SK-N-SH (cell line): Measurements from ENCODE around the gene DAB2IP. TPM values are rescaled to one million over a fixed set of nuclear protein-coding genes. Genes with fewer than 3 reads are reported as not detected.
A peak's percentile ranks its signal among the peaks of the same experiment; 100 is the strongest.

ENCODE experiments used
- CTCF ChIA-PET: fragments of 300-600, 350-600 bp; formaldehyde crosslinking; extraction: SDS; loops from one replicate; lab custom pipeline; 2021; lab: Yijun Ruan, JAX
- POLR2A ChIA-PET: fragments of 350-600 bp; sonication (Branson Sonifier 250); formaldehyde crosslinking; extraction: SDS; loops from one replicate; lab custom pipeline; 2020; ENCODE audit warnings: antibody characterized with exemption, inconsistent platforms; lab: Yijun Ruan, JAX
- DNase-seq: peaks from one replicate; pipeline ENCODE4 v3.0.0; 2012
- H2AFZ ChIP-seq: fragments of 200-600 bp; sonication (generic); 2 replicates; pipeline ENCODE4 v1.8.1; 2016; ENCODE audit warnings: antibody characterized with exemption, mild to moderate bottlenecking, low read depth
- H3F3A ChIP-seq: fragments of 200-600 bp; sonication (generic); replicated peaks from 2 replicates; pipeline ENCODE3; 2016; ENCODE audit warnings: antibody characterized with exemption, mild to moderate bottlenecking; ENCODE audit not compliant: insufficient read depth
- H3K27ac ChIP-seq, 2 experiments: fragments of 200-500 bp in 1 of 2; fragments of 200-600 bp in 1 of 2; sonication (Bioruptor generic) in 1 of 2; sonication (generic), shearing (Covaris generic) in 1 of 2; 2 replicates each; pipeline versions ENCODE4 v1.5.1 to v1.6.1; 2014 to 2016; ENCODE audit warnings: low read depth in 2 of 2, inconsistent platforms in 1 of 2, low read length in 1 of 2, mild to moderate bottlenecking in 1 of 2, mixed read lengths in 1 of 2
- H3K27me3 ChIP-seq: fragments of 200-600 bp; sonication (generic), shearing (Covaris generic); 2 replicates; pipeline ENCODE4 v1.6.1; 2016; ENCODE audit warnings: mixed run types; ENCODE audit not compliant: insufficient read depth
- H3K36me3 ChIP-seq, 2 experiments: fragments of 200-500 bp in 1 of 2; fragments of 200-600 bp in 1 of 2; sonication (Bioruptor generic) in 1 of 2; sonication (generic) in 1 of 2; replicated peaks in 1 of 2; 2 replicates each; pipeline versions ENCODE3 to v1.5.1; 2014 to 2016; ENCODE audit warnings: low read length in 1 of 2, mild to moderate bottlenecking in 1 of 2; ENCODE audit not compliant: insufficient read depth in 2 of 2, control insufficient read depth in 1 of 2
- H3K4me1 ChIP-seq, 2 experiments: fragments of 200-500 bp in 1 of 2; fragments of 200-600 bp in 1 of 2; sonication (Bioruptor generic) in 1 of 2; sonication (generic), shearing (Covaris generic) in 1 of 2; 2 replicates each; pipeline versions ENCODE4 v1.5.1 to v1.6.1; 2014 to 2016; ENCODE audit warnings: low read depth in 1 of 2, low read length in 1 of 2, mixed run types in 1 of 2; ENCODE audit not compliant: insufficient read depth in 2 of 2, control insufficient read depth in 1 of 2
- H3K4me2 ChIP-seq: fragments of 200-600 bp; sonication (generic), shearing (Covaris generic); 2 replicates; pipeline ENCODE4 v1.6.1; 2017; ENCODE audit warnings: mixed run types
- H3K4me3 ChIP-seq, 2 experiments: fragments of 200-500 bp in 1 of 2; fragments of 200-600 bp in 1 of 2; sonication (Bioruptor generic) in 1 of 2; sonication (generic), shearing (Covaris generic) in 1 of 2; 2 replicates each; pipeline versions ENCODE4 v1.5.1 to v1.8.1; 2014 to 2016; ENCODE audit warnings: low read depth in 2 of 2, inconsistent platforms in 1 of 2, low read length in 1 of 2, mild to moderate bottlenecking in 1 of 2, mixed read lengths in 1 of 2, moderate library complexity in 1 of 2
- H3K79me2 ChIP-seq: fragments of 200-600 bp; sonication (generic); 2 replicates; pipeline ENCODE4 v1.8.1; 2017; ENCODE audit warnings: mild to moderate bottlenecking; ENCODE audit not compliant: insufficient read depth
- H3K9ac ChIP-seq: fragments of 200-600 bp; sonication (generic); 2 replicates; pipeline ENCODE4 v1.6.1; 2017; ENCODE audit warnings: mixed run types
- H3K9me2 ChIP-seq: fragments of 200-600 bp; sonication (generic); 2 replicates; pipeline ENCODE4 v1.6.1; 2017; ENCODE audit warnings: mixed run types
- H3K9me3 ChIP-seq: fragments of 200-600 bp; sonication (generic); 2 replicates; pipeline ENCODE4 v1.6.1; 2017; ENCODE audit warnings: mixed run types, mild to moderate bottlenecking, moderate library complexity
- H4K20me1 ChIP-seq: fragments of 200-600 bp; sonication (generic); 2 replicates; pipeline ENCODE4 v1.6.1; 2017; ENCODE audit warnings: mild to moderate bottlenecking, mixed run types; ENCODE audit not compliant: insufficient read depth
- CHD2 ChIP-seq: fragments of 150-350 bp; IDR thresholded peaks from 2 replicates; pipeline ENCODE4 v1.6.1; 2018; ENCODE audit warnings: low read length; ENCODE audit not compliant: partially characterized antibody
- CTCF ChIP-seq: fragments of 200-600 bp; sonication (generic); IDR thresholded peaks from 2 replicates; pipeline ENCODE4 v1.6.1; 2017; ENCODE audit warnings: antibody characterized with exemption, mild to moderate bottlenecking, moderate library complexity
- EP300 ChIP-seq, 2 experiments: IDR thresholded peaks; 2 replicates each; pipeline versions ENCODE4 v1.4.0 to v1.6.1; 2012; ENCODE audit warnings: borderline replicate concordance in 1 of 2, low read depth in 1 of 2, low read length in 1 of 2
- GABPA ChIP-seq: IDR thresholded peaks from 2 replicates; pipeline ENCODE4 v1.4.0; 2012; ENCODE audit warnings: low read depth, mild to moderate bottlenecking
- GATA2 ChIP-seq: sonication (generic); formaldehyde crosslinking; IDR thresholded peaks from 2 replicates; pipeline ENCODE4 v1.5.0; 2020; ENCODE audit warnings: mild to moderate bottlenecking, missing genetic modification reagents
- MAX ChIP-seq: IDR thresholded peaks from 2 replicates; pipeline ENCODE4 v1.4.0; 2012; ENCODE audit warnings: low read depth
- MEF2A ChIP-seq: IDR thresholded peaks from 2 replicates; pipeline ENCODE4 v1.4.0; 2012; ENCODE audit warnings: low read depth, borderline replicate concordance
- RAD21 ChIP-seq: IDR thresholded peaks from 2 replicates; pipeline ENCODE4 v1.6.1; 2012; ENCODE audit warnings: mild to moderate bottlenecking, low read length
- RCOR1 ChIP-seq: fragments of 150-350 bp; IDR thresholded peaks from 2 replicates; pipeline ENCODE4 v1.6.1; 2017; ENCODE audit warnings: antibody characterized with exemption, low read length
- REST ChIP-seq: IDR thresholded peaks from 2 replicates; pipeline ENCODE4 v1.6.1; 2012; ENCODE audit warnings: mild to moderate bottlenecking, low read depth, low read length, moderate library complexity
- SIN3A ChIP-seq: IDR thresholded peaks from 2 replicates; pipeline ENCODE4 v1.6.1; 2012; ENCODE audit warnings: low read depth, mild to moderate bottlenecking, low read length, moderate library complexity, borderline replicate concordance
- SMC3 ChIP-seq: IDR thresholded peaks from 2 replicates; pipeline ENCODE4 v1.6.1; 2012; ENCODE audit warnings: low read depth, low read length, improper control_type of control experiment
- TEAD4 ChIP-seq: IDR thresholded peaks from 2 replicates; pipeline ENCODE4 v1.4.0; 2012; ENCODE audit warnings: mild to moderate bottlenecking, borderline replicate concordance; ENCODE audit not compliant: insufficient read depth
- USF1 ChIP-seq: IDR thresholded peaks from 2 replicates; pipeline ENCODE4 v1.4.0; 2012; ENCODE audit warnings: low read depth, borderline replicate concordance
- USF2 ChIP-seq: fragments of 150-350 bp; IDR thresholded peaks from 2 replicates; pipeline ENCODE4 v1.6.1; 2017; ENCODE audit warnings: antibody characterized with exemption, low read length, low read depth, borderline replicate concordance
- WGBS: methylation state at CpG from one replicate; pipeline ENCODE4 v1.1.6; 2017; ENCODE audit warnings: low lambda C conversion rate; 5-methylcytosine and 5-hydroxymethylcytosine counted together
- polyA plus RNA-seq, 3 experiments: library from polyadenylated mRNA; depleted of rRNA; stranded (reverse); fragments of >200 nt; gene quantifications; 2 replicates each; pipeline ENCODE4 v1.2.3, GENCODE V29; 2012

The DAB2IP gene
- polyA plus RNA-seq, 1 of the 3 experiments (the other 2 are of a cell fraction), result 21.4 TPM

- Histone ChIP-seq H3K27me3 (no peaks in the 10 kb centered on the region), H3K4me2 (no peak overlapping the region), H4K20me1 (peaks cover 62% of the 10 kb centered on the region), H3K9ac (no peak overlapping the region), H3K36me3 (no peaks in the 10 kb centered on the region), H3K4me1 (peaks cover 20 to 66% of the 10 kb centered on the region in 2 experiments; a peak in 3 of 4 replicates), H3K27ac (no peak overlapping the region), H3K9me3 (no peaks in the 10 kb centered on the region), H2AFZ (no peak overlapping the region), H3K4me3 (no peak overlapping the region), H3F3A (no peaks in the 10 kb centered on the region), H3K9me2 (no peaks in the 10 kb centered on the region), H3K79me2 (peaks cover 80% of the 10 kb centered on the region)
- WGBS, result 90% methylated on average over 5 of the region's 6 CpGs
- TF ChIP-seq CTCF (no peak), USF1 (peak; percentile 17; the same call in 1 of the 2 replicates), EP300 (IDR thresholded peaks at IDR 0.05; ENCODE audit: borderline replicate concordance in 1 of 2, low read depth in 1 of 2, low read length in 1 of 2) (no peak), GABPA (no peak), TEAD4 (no peak)
- ChIA-PET CTCF (interaction anchor here (1.4 to 2.5 kb wide), 3 partner anchors 52 to 202 kb away, joined by 3 to 8 read pairs (median 5); no protein-coding TSS in a partner anchor), POLR2A (no interaction called here)
- DNase-seq, result no peak
These were observed 96.6 kb downstream of the DAB2IP start for GRCh38 chr9:121748074-121748473.

GRCh38 chr9:121748727-121749423, 97.4 kb downstream of the DAB2IP start:
- no peaks in the 10 kb centered on the region for H3K36me3 ChIP-seq
- ChIA-PET POLR2A (no interaction called here), CTCF (interaction anchor here (1.4 to 1.5 kb wide), 2 partner anchors 113 to 203 kb away, joined by 3 to 5 read pairs; no protein-coding TSS in a partner anchor)
- WGBS, result 86% methylated on average over 8 of the region's 11 CpGs
- peaks cover 70% of the 10 kb centered on the region for H4K20me1 ChIP-seq
- H3K9me2 ChIP-seq, result no peaks in the 10 kb centered on the region
- peak overlapping the region in 1 of 2 experiments; percentile 22; a peak in 1 of 4 replicates for H3K27ac ChIP-seq
- H3K79me2 ChIP-seq, result peaks cover 84% of the 10 kb centered on the region
- H3K9me3 ChIP-seq, result no peaks in the 10 kb centered on the region
- peaks cover 19 to 59% of the 10 kb centered on the region in 2 experiments; a peak in 2 of 4 replicates for H3K4me1 ChIP-seq
- no peak for DNase-seq
- no peak overlapping the region for H3K4me3 ChIP-seq
- no peaks in the 10 kb centered on the region for H3K27me3 ChIP-seq
- H2AFZ ChIP-seq, result no peak overlapping the region
- no peak overlapping the region for H3K4me2 ChIP-seq
- H3F3A ChIP-seq, result no peaks in the 10 kb centered on the region
- no peak overlapping the region for H3K9ac ChIP-seq
- TF ChIP-seq USF2 (no peak), REST (no peak), CHD2 (no peak), RCOR1 (no peak), TEAD4 (no peak), MAX (no peak), MEF2A (no peak), SIN3A (no peak), GATA2 (CRISPR knock-in tag) (no peak), SMC3 (no peak), RAD21 (no peak), CTCF (no peak)
